ENCODE measurements around the gene ABCD3. TPM values are rescaled to one million over a fixed set of nuclear protein-coding genes. Genes with fewer than 3 reads are reported as not detected.

Gene ABCD3
- total and polyA plus RNA-seq, 2 of the 8 experiments (the other 6 are each of a cell fraction or from before 2014, with no cell fraction given), result 6.6 to 29.4 TPM

- Histone ChIP-seq H3K56ac (replicated peaks; ENCODE audit: insufficient read length, low read depth, low read length) (no peak overlapping the region), H4K20me1 (replicated peaks in 1 of 2; ENCODE audit: control insufficient read depth in 1 of 2, insufficient read depth in 2 of 2, low read length in 2 of 2) (no peaks in the 10 kb centered on the region), H3K23ac (ENCODE audit: insufficient read length) (no peak overlapping the region), H3K27me3 (replicated peaks in 1 of 4; ENCODE audit: control insufficient read depth in 3 of 4, extremely low read depth in 1 of 4, insufficient read depth in 3 of 4, low read length in 3 of 4) (no peaks in the 10 kb centered on the region), H3K4me3 (ENCODE audit: extremely low read depth in 1 of 4, insufficient read depth in 2 of 4, low read depth in 3 of 4, low read length in 4 of 4) (no peak overlapping the region), H2BK12ac (ENCODE audit: low read depth, low read length) (no peak overlapping the region), H3K9me3 (ENCODE audit: insufficient read depth in 2 of 2, low read depth in 1 of 2, low read length in 1 of 2) (no peaks in the 10 kb centered on the region), H4K91ac (replicated peaks; ENCODE audit: insufficient read length, low read length) (no peak overlapping the region), H3K79me1 (ENCODE audit: low read depth, low read length) (no peaks in the 10 kb centered on the region), H2BK15ac (ENCODE audit: low read length) (no peak overlapping the region), H3K23me2 (ENCODE audit: low read depth, low read length) (no peaks in the 10 kb centered on the region), H3K14ac (ENCODE audit: insufficient read length) (no peak overlapping the region), H3K9ac (replicated peaks in 1 of 4; ENCODE audit: extremely low read depth in 1 of 4, low read depth in 3 of 4, low read length in 3 of 4) (no peak overlapping the region), H3K36me3 (ENCODE audit: control insufficient read depth in 2 of 4, insufficient read depth in 4 of 4, low read length in 3 of 4) (no peaks in the 10 kb centered on the region), H2AK5ac (ENCODE audit: low read depth, low read length) (no peak overlapping the region), H2BK20ac (ENCODE audit: low read length) (no peak overlapping the region), H2BK120ac (replicated peaks; ENCODE audit: low read depth, low read length) (no peak overlapping the region), H2AFZ (ENCODE audit: low read length) (no peak overlapping the region), H3K4me2 (ENCODE audit: insufficient read depth in 1 of 2, low read depth in 2 of 2, low read length in 2 of 2) (no peak overlapping the region), H3K27ac (ENCODE audit: low read depth, low read length) (no peak overlapping the region), H3K4ac (replicated peaks; ENCODE audit: insufficient read length, low read depth, low read length) (no peak overlapping the region), H4K5ac (ENCODE audit: insufficient read length, low read depth, low read length) (no peak overlapping the region), H3K18ac (ENCODE audit: extremely low read depth, low read length) (no peak overlapping the region), H3K4me1 (replicated peaks in 1 of 4; ENCODE audit: control insufficient read depth in 3 of 4, insufficient read depth in 4 of 4, low read length in 3 of 4) (no peaks in the 10 kb centered on the region), H3K79me2 (ENCODE audit: control insufficient read depth in 1 of 2, insufficient read depth in 2 of 2, low read length in 2 of 2) (no peaks in the 10 kb centered on the region), H4K8ac (ENCODE audit: extremely low read depth, insufficient read depth, low read length) (no peak overlapping the region), H2BK5ac (ENCODE audit: low read depth, low read length) (no peak overlapping the region)
- ChIA-PET POLR2A (ENCODE audit: partially characterized antibody) (no interaction called here), CTCF (ENCODE audit: partially characterized antibody) (no interaction called here)
- no peak for TF ChIP-seq CHD1 (IDR thresholded peaks at IDR 0.05; ENCODE audit: low read depth, low read length)
- no peak for TF ChIP-seq GTF2F1 (IDR thresholded peaks at IDR 0.05; ENCODE audit: borderline replicate concordance, low read depth, low read length)
- TF ChIP-seq, protein P1, sequence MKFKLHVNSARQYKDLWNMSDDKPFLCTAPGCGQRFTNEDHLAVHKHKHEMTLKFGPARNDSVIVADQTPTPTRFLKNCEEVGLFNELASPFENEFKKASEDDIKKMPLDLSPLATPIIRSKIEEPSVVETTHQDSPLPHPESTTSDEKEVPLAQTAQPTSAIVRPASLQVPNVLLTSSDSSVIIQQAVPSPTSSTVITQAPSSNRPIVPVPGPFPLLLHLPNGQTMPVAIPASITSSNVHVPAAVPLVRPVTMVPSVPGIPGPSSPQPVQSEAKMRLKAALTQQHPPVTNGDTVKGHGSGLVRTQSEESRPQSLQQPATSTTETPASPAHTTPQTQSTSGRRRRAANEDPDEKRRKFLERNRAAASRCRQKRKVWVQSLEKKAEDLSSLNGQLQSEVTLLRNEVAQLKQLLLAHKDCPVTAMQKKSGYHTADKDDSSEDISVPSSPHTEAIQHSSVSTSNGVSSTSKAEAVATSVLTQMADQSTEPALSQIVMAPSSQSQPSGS (IDR thresholded peaks at IDR 0.05; ENCODE audit: low read length), result no peak
- 94% methylated on average over 4 of the region's 4 CpGs; no CpG with 5 or more reads in 1 of the 2 experiments for WGBS, 2 experiments (ENCODE audit: extremely low coverage in 1 of 2, insufficient coverage in 1 of 2, insufficient read length in 1 of 2, insufficient replicate concordance in 2 of 2, low coverage in 1 of 2, low lambda C conversion rate in 2 of 2, missing lambda C conversion rate in 1 of 2)
- DNase-seq (ENCODE audit: low read depth in 1 of 2, low spot score in 2 of 2) (no peak), FAIRE-seq (no peak)
Measured at GRCh38 chr1:94401206-94401605, 17.0 kb upstream of the ABCD3 start.
